Dedifferentiated amniotic fluid mesenchymal stem cell (primary cell): ENCODE results near the gene PRR29.
"Not testable (repeated sequence)": the region's sequence is repeated elsewhere in the genome, so short reads cannot be mapped to it uniquely, and the experiment has no call there.

ENCODE experiments used
- DNase-seq: peaks from one replicate; pipeline ENCODE4 v3.0.0-alpha.2; 2016; ENCODE audit errors: extremely low spot score

PRR29 gene

GRCh38 chr17:63974594-63975192 lies 23.5 kb upstream of the PRR29 start:
- no peak for DNase-seq

- no peak for DNase-seq
These were observed 22.5 kb upstream of the PRR29 start for GRCh38 chr17:63975541-63976092.

- DNase-seq = no peak
These were observed 21.4 kb upstream of the PRR29 start for GRCh38 chr17:63976702-63977101.

GRCh38 chr17:63978272-63979200 lies 19.6 kb upstream of the PRR29 start:
- DNase-seq = no peak

GRCh38 chr17:63982641-63983040 lies 15.5 kb upstream of the PRR29 start:
- DNase-seq = not testable (repeated sequence)

- DNase-seq = no peak
These were observed 14.8 kb upstream of the PRR29 start for GRCh38 chr17:63983320-63983719.

- peak; percentile 38 for DNase-seq
These were observed 13.9 kb upstream of the PRR29 start for GRCh38 chr17:63984236-63984635.

GRCh38 chr17:63984651-63985386 lies 13.3 kb upstream of the PRR29 start:
- peak; percentile 86 for DNase-seq

- no peak for DNase-seq
These were observed 12.6 kb upstream of the PRR29 start for GRCh38 chr17:63985387-63986140.

GRCh38 chr17:63986821-63987220 lies 11.3 kb upstream of the PRR29 start:
- no peak for DNase-seq

GRCh38 chr17:63987221-63988126 lies 10.7 kb upstream of the PRR29 start:
- DNase-seq = no peak

- no peak for DNase-seq
These were observed 10.0 kb upstream of the PRR29 start for GRCh38 chr17:63988127-63988478.

- DNase-seq = no peak
These were observed 9.2 kb upstream of the PRR29 start for GRCh38 chr17:63988741-63989621.

GRCh38 chr17:63989622-63990345 lies 8.4 kb upstream of the PRR29 start:
- no peak for DNase-seq

GRCh38 chr17:63991611-63992010 lies 6.5 kb upstream of the PRR29 start:
- DNase-seq = no peak

- DNase-seq = no peak
These were observed 4.7 kb upstream of the PRR29 start for GRCh38 chr17:63993368-63993985.

GRCh38 chr17:63995626-63996025 lies 2.5 kb upstream of the PRR29 start:
- no peak for DNase-seq

GRCh38 chr17:63996430-63997182 lies 1.5 kb upstream of the PRR29 start:
- DNase-seq = no peak
